Right lobe of liver (tissue), 6 donors: Measurements from ENCODE around the gene CMKLR1. TPM values are rescaled to one million over a fixed set of nuclear protein-coding genes. Genes with fewer than 3 reads are reported as not detected.
A peak's percentile ranks its signal among the peaks of the same experiment; 100 is the strongest.

Experiments
- ATAC-seq, 4 donors: fragments of 200-7000 bp; cut with Tn5 transposase; one replicate each; pipeline ENCODE4 v1.9.1; 2020; ENCODE audit warnings: mild to moderate bottlenecking in 4 of 4, moderate library complexity in 4 of 4
- DNase-seq, 3 donors: peaks; one replicate each; pipeline ENCODE4 v3.0.0-alpha.2; 2020
- H3K27ac ChIP-seq, 3 donors: fragments of 200-600 bp; one replicate each; pipeline ENCODE4 v1.8.0; 2022
- H3K27me3 ChIP-seq, 2 donors: fragments of 200-600 bp; one replicate each; pipeline ENCODE4 v1.8.0; 2022
- H3K36me3 ChIP-seq, 4 donors: fragments of 200-600 bp; sonication (generic) in 1 of 4; one replicate each; pipeline versions ENCODE4 v1.5.1 to v1.8.0; 2017 to 2022; ENCODE audit warnings: control low read depth in 1 of 4
- H3K4me1 ChIP-seq, 4 donors: fragments of 200-600 bp; sonication (generic) in 1 of 4; one replicate each; pipeline versions ENCODE4 v1.5.1 to v1.8.0; 2017 to 2022; ENCODE audit warnings: control low read depth in 1 of 4
- H3K4me3 ChIP-seq, 3 donors: fragments of 200-600 bp; one replicate each; pipeline ENCODE4 v1.8.0; 2022
- H3K9me3 ChIP-seq, 4 donors: fragments of 200-600 bp; sonication (generic) in 1 of 4; one replicate each; pipeline versions ENCODE4 v1.5.1 to v1.8.0; 2017 to 2022; ENCODE audit warnings: control low read depth in 1 of 4
- POLR2A ChIP-seq: fragments of 450-650 bp; IDR thresholded peaks from one replicate; pipeline ENCODE4 v1.6.1; 2017; ENCODE audit warnings: antibody characterized with exemption, mild to moderate bottlenecking
- WGBS: methylation state at CpG from one replicate; pipeline ENCODE4 v1.1.6; 2018; ENCODE audit warnings: low coverage, low lambda C conversion rate; ENCODE audit not compliant: insufficient coverage; ENCODE audit errors: missing lambda C conversion rate; 5-methylcytosine and 5-hydroxymethylcytosine counted together
- intact Hi-C, 2 donors: fragments of 100-400 bp; cut with DNase I; formaldehyde crosslinking; loops; one replicate each; pipeline versions ENCODE4 v1.11.2 to v1.14.1; 2022
- total RNA-seq, 6 experiments: library from RNA; depleted of rRNA in 2 of 6; stranded (reverse); fragments of >200 nt in 2 of 6; fragmentation: NEBNext Ultra II Directional in 3 of 6; extraction: Animal tissue kit (Norgen Biotek cat#: 25700) in 3 of 6; gene quantifications; one replicate each; pipeline versions ENCODE4 v1.1.0 to v1.2.4, GENCODE V29; 2016 to 2023
- TF ChIP-seq, protein P1 (sequence below), 4 donors: fragments of 200-600 bp in 3 of 4; fragments of 450-650 bp in 1 of 4; IDR thresholded peaks; one replicate each; pipeline versions ENCODE4 v1.5.1 to v1.8.0; 2016 to 2022; ENCODE audit warnings: antibody characterized with exemption in 4 of 4, mild to moderate bottlenecking in 2 of 4
- donor health status: DM: no; HTN: yes; CAD: no.
- donor health status: DM: no; HTN: no; CAD: no.
- donor health status: DM: no; HTN: no; CAD: no.
- donor health status: DM: no; HTN: yes; CAD: no.
- donor health status: DM: no; HTN: yes; CAD: no.

CMKLR1 gene
- total RNA-seq, 6 experiments from 2014 or later, result 1.5 to 8.2 (median 4.2) TPM

DNA sequence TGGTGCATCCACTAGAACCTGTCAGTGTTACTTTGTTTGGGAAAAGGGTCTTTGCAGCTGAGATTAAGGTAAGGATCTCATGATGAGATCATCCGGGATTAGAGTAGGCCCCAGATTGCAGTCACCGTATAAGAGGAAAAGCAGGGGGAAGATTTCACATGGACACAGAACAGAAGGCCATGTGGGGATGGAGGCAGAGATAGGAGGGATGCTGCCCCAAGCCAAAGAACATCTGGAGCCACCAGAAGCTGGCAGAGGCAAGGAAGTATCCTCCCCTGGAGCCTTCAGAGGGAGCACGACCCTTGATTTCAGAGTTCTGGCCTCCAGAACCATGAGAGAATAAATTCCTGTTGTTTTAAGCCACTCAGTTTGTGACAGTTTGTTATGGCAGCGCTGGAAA lies 39.6 kb downstream of the CMKLR1 start:
- Histone ChIP-seq H3K27ac (no peak overlapping the region), H3K4me3 (no peak overlapping the region), H3K27me3 (no peaks in the 10 kb centered on the region), H3K36me3 (no peaks in the 10 kb centered on the region), H3K4me1 (no peaks in the 10 kb centered on the region), H3K9me3 (no peaks in the 10 kb centered on the region)
- intact Hi-C loops, result no loop called here
- 67% methylated on average over 4 of the region's 4 CpGs for WGBS
- no peak for DNase-seq
- no peak for ATAC-seq
- TF ChIP-seq, protein P1, sequence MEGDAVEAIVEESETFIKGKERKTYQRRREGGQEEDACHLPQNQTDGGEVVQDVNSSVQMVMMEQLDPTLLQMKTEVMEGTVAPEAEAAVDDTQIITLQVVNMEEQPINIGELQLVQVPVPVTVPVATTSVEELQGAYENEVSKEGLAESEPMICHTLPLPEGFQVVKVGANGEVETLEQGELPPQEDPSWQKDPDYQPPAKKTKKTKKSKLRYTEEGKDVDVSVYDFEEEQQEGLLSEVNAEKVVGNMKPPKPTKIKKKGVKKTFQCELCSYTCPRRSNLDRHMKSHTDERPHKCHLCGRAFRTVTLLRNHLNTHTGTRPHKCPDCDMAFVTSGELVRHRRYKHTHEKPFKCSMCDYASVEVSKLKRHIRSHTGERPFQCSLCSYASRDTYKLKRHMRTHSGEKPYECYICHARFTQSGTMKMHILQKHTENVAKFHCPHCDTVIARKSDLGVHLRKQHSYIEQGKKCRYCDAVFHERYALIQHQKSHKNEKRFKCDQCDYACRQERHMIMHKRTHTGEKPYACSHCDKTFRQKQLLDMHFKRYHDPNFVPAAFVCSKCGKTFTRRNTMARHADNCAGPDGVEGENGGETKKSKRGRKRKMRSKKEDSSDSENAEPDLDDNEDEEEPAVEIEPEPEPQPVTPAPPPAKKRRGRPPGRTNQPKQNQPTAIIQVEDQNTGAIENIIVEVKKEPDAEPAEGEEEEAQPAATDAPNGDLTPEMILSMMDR (IDR thresholded peaks at IDR 0.05), result no peak
- TF ChIP-seq POLR2A, result no peak

DNA sequence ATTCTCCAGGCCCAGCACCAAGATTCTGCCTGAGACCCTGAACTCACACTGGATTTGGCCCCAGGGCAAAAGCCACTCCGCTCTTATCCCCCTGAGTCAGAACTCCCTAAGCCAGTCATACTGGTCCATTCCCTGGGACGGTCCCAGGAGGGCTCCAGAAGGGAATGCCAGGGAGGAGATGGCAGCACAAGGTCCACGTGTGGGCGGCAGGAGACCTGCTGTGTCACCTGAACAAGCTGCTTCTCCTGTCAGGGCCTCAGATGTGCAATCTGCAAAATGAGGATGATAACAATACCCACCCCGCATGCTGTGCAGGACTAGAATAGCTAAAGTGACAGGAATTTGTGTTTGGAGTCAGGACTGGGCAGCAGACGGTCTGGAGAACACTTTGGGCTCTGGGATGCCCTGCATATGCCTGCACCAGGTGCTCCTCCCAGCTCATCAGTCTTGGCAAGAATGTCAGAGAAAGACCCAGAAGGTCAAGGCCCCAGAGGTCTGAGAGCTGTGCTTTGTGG lies 40.3 kb downstream of the CMKLR1 start:
- TF ChIP-seq, protein P1 (IDR thresholded peaks at IDR 0.05), result no peak
- no peak for TF ChIP-seq POLR2A
- H3K4me3 ChIP-seq, result no peak overlapping the region
- no peaks in the 10 kb centered on the region for H3K4me1 ChIP-seq
- intact Hi-C loops, result no loop called here
- H3K36me3 ChIP-seq, result no peaks in the 10 kb centered on the region
- WGBS, result 88% methylated on average over 5 of the region's 6 CpGs
- no peaks in the 10 kb centered on the region for H3K9me3 ChIP-seq
- H3K27ac ChIP-seq, result no peak overlapping the region
- ATAC-seq (no peak), DNase-seq (no peak)
- no peaks in the 10 kb centered on the region for H3K27me3 ChIP-seq

- no peaks in the 10 kb centered on the region for H3K36me3 ChIP-seq
- H3K9me3 ChIP-seq, result no peaks in the 10 kb centered on the region
- TF ChIP-seq POLR2A, result no peak
- TF ChIP-seq, protein P1 (IDR thresholded peaks at IDR 0.05), result no peak
- H3K27me3 ChIP-seq, result no peaks in the 10 kb centered on the region
- no peak for DNase-seq
- intact Hi-C loops, result no loop called here
- H3K4me3 ChIP-seq, result no peak overlapping the region
- ATAC-seq, result peak in 2 of 4 donors; percentile 15 to 24
- H3K27ac ChIP-seq, result no peak overlapping the region
- 51% methylated on average over 6 of the region's 6 CpGs for WGBS
- H3K4me1 ChIP-seq, result no peaks in the 10 kb centered on the region
Measured at GRCh38 chr12:108297895-108298760, 41.0 kb downstream of the CMKLR1 start.

GRCh38 chr12:108297424-108297823 lies 41.7 kb downstream of the CMKLR1 start:
- DNase-seq, result no peak
- Histone ChIP-seq H3K4me3 (no peak overlapping the region), H3K36me3 (no peaks in the 10 kb centered on the region), H3K9me3 (no peaks in the 10 kb centered on the region), H3K4me1 (no peaks in the 10 kb centered on the region), H3K27ac (no peak overlapping the region), H3K27me3 (no peaks in the 10 kb centered on the region)
- TF ChIP-seq, protein P1 (IDR thresholded peaks at IDR 0.05), result no peak
- TF ChIP-seq POLR2A, result no peak
- intact Hi-C loops, result no loop called here
- 75% methylated on average over 2 of the region's 2 CpGs for WGBS
- no peak for ATAC-seq
